Colonic mucosa (tissue), 4 donors: Measurements from ENCODE around the gene PARPBP. TPM values are rescaled to one million over a fixed set of nuclear protein-coding genes. Genes with fewer than 3 reads are reported as not detected.

Source experiments
- DNase-seq: peaks from one replicate; pipeline ENCODE4 v3.0.0-alpha.2; 2020
- H3K27ac ChIP-seq: fragments of 200-600 bp; one replicate; pipeline ENCODE4 v1.8.0; 2021
- H3K27me3 ChIP-seq: fragments of 200-600 bp; one replicate; pipeline ENCODE4 v1.8.0; 2021
- H3K36me3 ChIP-seq: fragments of 200-600 bp; one replicate; pipeline ENCODE4 v1.8.0; 2021
- H3K4me1 ChIP-seq: fragments of 200-600 bp; one replicate; pipeline ENCODE4 v1.8.0; 2021; ENCODE audit warnings: mild to moderate bottlenecking
- H3K4me3 ChIP-seq: fragments of 200-600 bp; one replicate; pipeline ENCODE4 v1.8.0; 2021
- H3K9ac ChIP-seq, 2 donors: one replicate each; pipeline ENCODE4 v1.7.0; 2013; ENCODE audit warnings: control low read depth in 2 of 2, low read depth in 2 of 2, low read length in 2 of 2
- H3K9me3 ChIP-seq: fragments of 200-600 bp; one replicate; pipeline ENCODE4 v1.8.0; 2021
- intact Hi-C: fragments of 100-400 bp; cut with DNase I; formaldehyde crosslinking; loops from one replicate; pipeline ENCODE4 v1.14.1; 2022
- total RNA-seq, 2 donors: library from RNA; stranded (reverse); fragmentation: NEBNext Ultra II Directional in 1 of 2; extraction: Animal tissue kit (Norgen Biotek cat#: 25700) in 1 of 2; gene quantifications; one replicate each; pipeline ENCODE4 v1.2.1, GENCODE V29; 2021
- TF ChIP-seq, protein P1 (sequence below): fragments of 200-600 bp; IDR thresholded peaks from one replicate; pipeline ENCODE4 v1.8.0; 2022; ENCODE audit warnings: antibody characterized with exemption, mild to moderate bottlenecking
- donor health status: healthy.
- donor health status: DM: no; HTN: no; CAD: no.
- donor health status: DM: no; HTN: no; CAD: no.

PARPBP gene
- total RNA-seq, 2 donors from 2014 or later = 9.0 to 23.7 TPM

DNA sequence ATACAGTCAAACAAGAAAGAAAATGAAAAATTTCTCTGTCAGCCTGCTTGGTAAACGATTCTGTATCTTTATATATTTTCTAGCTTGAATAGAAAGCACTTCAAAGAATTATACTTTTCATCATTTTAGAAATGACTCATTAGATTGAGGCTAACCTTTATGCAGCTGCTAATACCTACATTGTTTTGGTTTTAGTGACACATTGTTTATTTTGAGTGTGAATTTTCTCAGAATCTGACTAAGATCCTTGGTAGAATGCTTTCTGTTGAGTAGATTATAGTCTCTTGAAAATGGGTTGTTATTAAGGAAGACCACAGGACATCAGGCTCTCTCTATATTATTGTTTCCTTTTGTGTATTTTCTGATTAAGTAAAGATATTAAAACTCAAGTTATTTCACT is 77.8 kb downstream of the PARPBP start, which contains the start of gene PMCH:
PMCH (minus strand) TSS at position 45 of the 400 bp plus-strand sequence. CDS start 63 bp downstream, outside the sequence.
- H3K27me3 ChIP-seq = no peaks in the 10 kb centered on the region
- H3K27ac ChIP-seq = no peak within 1 kb of the TSS
- H3K9me3 ChIP-seq = no peaks in the 10 kb centered on the region
- no peaks in the 10 kb centered on the region for H3K4me1 ChIP-seq
- H3K36me3 ChIP-seq = no peaks in the 10 kb centered on the region
- intact Hi-C loops = no loop called here
- H3K9ac ChIP-seq = no peak within 1 kb of the TSS
- no peak within 1 kb of the TSS for H3K4me3 ChIP-seq
- DNase-seq = no peak
- TF ChIP-seq, protein P1, sequence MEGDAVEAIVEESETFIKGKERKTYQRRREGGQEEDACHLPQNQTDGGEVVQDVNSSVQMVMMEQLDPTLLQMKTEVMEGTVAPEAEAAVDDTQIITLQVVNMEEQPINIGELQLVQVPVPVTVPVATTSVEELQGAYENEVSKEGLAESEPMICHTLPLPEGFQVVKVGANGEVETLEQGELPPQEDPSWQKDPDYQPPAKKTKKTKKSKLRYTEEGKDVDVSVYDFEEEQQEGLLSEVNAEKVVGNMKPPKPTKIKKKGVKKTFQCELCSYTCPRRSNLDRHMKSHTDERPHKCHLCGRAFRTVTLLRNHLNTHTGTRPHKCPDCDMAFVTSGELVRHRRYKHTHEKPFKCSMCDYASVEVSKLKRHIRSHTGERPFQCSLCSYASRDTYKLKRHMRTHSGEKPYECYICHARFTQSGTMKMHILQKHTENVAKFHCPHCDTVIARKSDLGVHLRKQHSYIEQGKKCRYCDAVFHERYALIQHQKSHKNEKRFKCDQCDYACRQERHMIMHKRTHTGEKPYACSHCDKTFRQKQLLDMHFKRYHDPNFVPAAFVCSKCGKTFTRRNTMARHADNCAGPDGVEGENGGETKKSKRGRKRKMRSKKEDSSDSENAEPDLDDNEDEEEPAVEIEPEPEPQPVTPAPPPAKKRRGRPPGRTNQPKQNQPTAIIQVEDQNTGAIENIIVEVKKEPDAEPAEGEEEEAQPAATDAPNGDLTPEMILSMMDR = no peak

DNA sequence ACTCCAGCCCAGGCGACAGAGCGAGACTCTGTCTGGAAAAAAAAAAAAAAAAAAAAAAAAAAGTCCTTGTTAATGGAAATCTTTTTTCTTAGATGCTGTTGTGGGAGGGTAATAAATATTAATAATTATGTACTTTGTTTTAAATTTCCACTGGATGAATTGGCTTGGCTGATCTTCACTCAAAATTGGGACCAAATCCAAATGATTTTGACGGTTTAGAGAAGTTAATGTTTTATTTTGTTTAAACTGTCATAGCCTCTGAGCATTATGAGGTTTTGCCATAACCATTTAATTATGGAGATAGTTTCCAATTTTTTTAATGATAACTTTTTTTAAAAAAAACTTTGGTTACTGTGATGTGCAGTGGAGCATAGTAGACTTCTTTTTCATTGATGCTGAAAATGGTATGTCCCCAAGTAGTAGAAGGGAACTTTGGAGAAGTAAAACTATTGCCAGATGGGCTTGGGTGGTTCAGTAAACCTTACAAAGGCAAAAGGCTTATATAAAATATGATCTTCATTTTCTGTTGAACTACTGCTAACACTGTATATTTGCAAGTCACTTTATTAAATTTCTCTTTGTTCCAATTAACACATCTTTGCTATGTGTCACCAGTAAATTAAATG is 81.6 kb downstream of the PARPBP start:
- Histone ChIP-seq H3K36me3 (no peaks in the 10 kb centered on the region), H3K4me1 (no peaks in the 10 kb centered on the region), H3K4me3 (no peak overlapping the region), H3K9ac (no peak overlapping the region), H3K27me3 (no peaks in the 10 kb centered on the region), H3K27ac (no peak overlapping the region), H3K9me3 (no peaks in the 10 kb centered on the region)
- intact Hi-C loops = no loop called here
- TF ChIP-seq, protein P1 = no peak
- no peak for DNase-seq

DNA sequence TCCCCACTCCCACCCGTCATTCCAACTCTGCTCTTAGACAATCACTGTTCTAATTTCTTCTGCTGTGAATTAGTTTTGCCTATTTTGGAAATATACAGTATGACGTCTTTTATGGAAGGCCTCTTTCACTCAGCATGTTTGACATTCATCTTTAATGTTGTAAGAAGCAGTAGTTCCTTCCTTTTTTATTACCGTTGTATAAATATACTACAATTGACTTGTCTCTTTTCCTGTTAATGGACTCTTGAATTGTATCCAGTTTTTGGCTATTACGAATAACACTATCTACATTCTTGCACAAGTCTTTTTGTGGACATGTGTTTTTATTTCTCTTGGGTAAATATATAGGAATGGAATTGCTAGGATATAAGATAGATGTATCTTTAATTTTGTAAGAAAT is 82.6 kb downstream of the PARPBP start:
- DNase-seq = no peak
- intact Hi-C loops = no loop called here
- no peak overlapping the region for H3K27ac ChIP-seq
- no peaks in the 10 kb centered on the region for H3K36me3 ChIP-seq
- no peak overlapping the region for H3K4me3 ChIP-seq
- no peaks in the 10 kb centered on the region for H3K4me1 ChIP-seq
- no peaks in the 10 kb centered on the region for H3K27me3 ChIP-seq
- no peaks in the 10 kb centered on the region for H3K9me3 ChIP-seq
- H3K9ac ChIP-seq = no peak overlapping the region
- TF ChIP-seq, protein P1 = no peak

DNA sequence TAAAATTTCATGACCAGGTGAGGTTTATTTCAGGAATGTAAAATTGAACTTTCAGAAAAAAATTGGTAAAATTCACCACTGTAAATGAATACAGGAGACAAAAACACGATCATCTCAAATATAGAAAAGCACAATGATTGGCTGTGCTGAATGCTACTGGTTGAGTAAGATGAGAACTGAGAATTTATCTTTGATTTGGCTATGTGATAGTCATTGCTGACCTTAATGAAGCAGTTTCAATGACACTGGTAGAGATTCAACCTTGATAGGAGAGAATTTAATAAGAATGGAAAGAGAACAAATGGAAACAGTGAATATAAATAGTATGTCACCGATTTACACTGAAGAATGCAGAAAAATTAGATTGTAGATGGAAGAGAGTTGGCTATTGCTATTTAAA is 84.0 kb downstream of the PARPBP start:
- H3K9me3 ChIP-seq = no peaks in the 10 kb centered on the region
- no peak overlapping the region for H3K4me3 ChIP-seq
- TF ChIP-seq, protein P1 = no peak
- H3K27ac ChIP-seq = no peak overlapping the region
- H3K4me1 ChIP-seq = no peaks in the 10 kb centered on the region
- intact Hi-C loops = no loop called here
- no peak overlapping the region for H3K9ac ChIP-seq
- DNase-seq = no peak
- H3K36me3 ChIP-seq = no peaks in the 10 kb centered on the region
- no peaks in the 10 kb centered on the region for H3K27me3 ChIP-seq

DNA sequence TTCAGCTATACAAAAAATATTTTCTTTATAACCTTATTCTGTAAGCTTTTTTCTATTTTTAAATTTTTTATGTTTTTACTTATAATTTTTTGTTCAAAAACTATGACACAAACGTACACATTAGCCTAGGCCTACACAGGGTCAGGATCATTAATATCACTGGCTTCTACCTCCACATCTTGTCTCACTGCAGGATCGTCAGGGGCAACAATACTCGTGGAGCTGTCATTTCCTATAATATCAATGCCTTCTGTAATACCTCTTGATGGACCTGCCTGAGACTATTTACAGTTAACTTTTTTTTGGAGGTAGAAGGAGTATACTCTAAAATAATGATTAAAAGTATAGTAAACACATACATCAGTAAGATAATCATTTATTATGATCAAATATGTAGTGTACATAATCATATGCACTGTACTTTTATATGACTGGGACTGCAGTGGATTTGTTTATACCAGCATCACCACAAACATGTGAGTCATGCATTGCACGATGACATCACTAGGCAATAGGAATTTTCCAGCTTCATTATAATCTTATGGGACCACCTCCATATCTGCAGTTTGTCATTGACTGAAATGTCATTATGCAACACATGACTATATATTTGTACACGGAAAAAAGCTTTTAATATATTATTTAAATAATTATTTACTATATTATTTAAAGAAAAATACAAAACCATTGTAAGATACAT is 96.2 kb downstream of the PARPBP start:
- H3K27me3 ChIP-seq = no peaks in the 10 kb centered on the region
- no peak overlapping the region for H3K9ac ChIP-seq
- H3K9me3 ChIP-seq = no peaks in the 10 kb centered on the region
- no peak overlapping the region for H3K27ac ChIP-seq
- intact Hi-C loops = no loop called here
- no peak overlapping the region for H3K4me3 ChIP-seq
- no peaks in the 10 kb centered on the region for H3K4me1 ChIP-seq
- TF ChIP-seq, protein P1 = no peak
- DNase-seq = no peak
- H3K36me3 ChIP-seq = no peaks in the 10 kb centered on the region
